H1 (cell line): ENCODE results near the gene IL16.

ENCODE experiments used
- CBX8 ChIP-seq: fragments of 300-800, 300-1000 bp; sonication (generic); IDR thresholded peaks from 2 replicates; pipeline ENCODE4 v1.7.1; 2016; ENCODE audit warnings: low read depth, low read length, borderline replicate concordance
- EP300 ChIP-seq, 2 experiments: IDR thresholded peaks; 1 replicate in 1 of 2; 2 replicates in 1 of 2; pipeline ENCODE4 v1.6.1; 2011 to 2012; ENCODE audit warnings: low read depth in 2 of 2, low read length in 2 of 2, mild to moderate bottlenecking in 2 of 2, borderline replicate concordance in 1 of 2, inconsistent platforms in 1 of 2, moderate library complexity in 1 of 2
- NRF1 ChIP-seq: IDR thresholded peaks from 2 replicates; pipeline ENCODE4 v1.6.1; 2011; ENCODE audit warnings: mild to moderate bottlenecking, low read depth, low read length, improper control_type of control experiment
- POLR2A ChIP-seq, 2 experiments: IDR thresholded peaks; 1 replicate in 1 of 2; 2 replicates in 1 of 2; pipeline ENCODE4 v1.6.1; 2011; ENCODE audit warnings: low read depth in 2 of 2, low read length in 2 of 2, mild to moderate bottlenecking in 2 of 2; ENCODE audit errors: control extremely low read depth in 1 of 2
- POLR2AphosphoS5 ChIP-seq: IDR thresholded peaks from 2 replicates; pipeline ENCODE4 v1.6.1; 2011; ENCODE audit warnings: low read depth, low read length
- RAD21 ChIP-seq, 2 experiments: IDR thresholded peaks in 1 of 2; conservative IDR thresholded peaks in 1 of 2; 2 replicates each; pipeline ENCODE4 v1.6.1; 2011; ENCODE audit warnings: low read depth in 2 of 2, low read length in 2 of 2, improper control_type of control experiment in 1 of 2, inconsistent platforms in 1 of 2, mild to moderate bottlenecking in 1 of 2, moderate library complexity in 1 of 2
- TF ChIP-seq, protein P1 (sequence below), 3 experiments: IDR thresholded peaks; 1 replicate in 2 of 3; 2 replicates in 1 of 3; pipeline versions ENCODE4 v1.5.1 to v1.6.1; 2011; ENCODE audit warnings: low read length in 3 of 3, mild to moderate bottlenecking in 3 of 3, inconsistent platforms in 2 of 3, low read depth in 1 of 3, moderate library complexity in 1 of 3; ENCODE audit not compliant: insufficient read depth in 1 of 3; ENCODE audit errors: control extremely low read depth in 1 of 3

DNA sequence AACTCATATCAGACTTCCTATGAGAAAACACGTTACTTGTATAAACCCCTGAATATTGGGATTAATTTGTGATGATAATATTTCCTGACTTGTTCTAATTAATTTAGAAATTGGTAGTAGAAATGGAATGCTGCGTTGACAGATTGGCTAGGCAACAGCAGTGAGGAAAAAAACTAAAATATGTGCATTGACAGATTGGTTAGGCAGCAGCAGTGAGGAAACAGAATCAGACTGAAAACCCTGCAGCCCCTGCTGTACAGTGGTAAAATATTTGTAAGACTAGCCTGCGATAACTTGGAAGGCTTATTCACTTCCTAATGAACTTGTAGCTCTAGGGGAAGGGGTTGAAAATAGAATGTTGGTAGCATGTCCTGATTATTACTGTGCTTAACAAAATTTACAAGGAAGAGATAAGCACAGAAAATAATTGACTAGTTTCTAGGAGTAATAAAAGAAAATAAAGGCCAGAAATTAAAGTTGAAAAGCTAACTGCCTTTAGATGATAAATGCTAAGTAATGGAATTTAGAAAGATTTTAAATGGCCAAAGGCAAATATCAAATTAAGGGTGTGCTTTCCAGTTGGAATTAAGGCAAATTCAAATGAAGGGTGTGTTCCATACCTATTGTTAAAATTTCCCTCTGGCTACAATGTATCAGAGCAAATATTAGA lies 29.9 kb upstream of the IL16 start:
- TF ChIP-seq EP300 (IDR thresholded peaks at IDR 0.05; ENCODE audit: borderline replicate concordance in 1 of 2, low read depth in 2 of 2, low read length in 2 of 2) (no peak), POLR2AphosphoS5 (no peak), NRF1 (no peak), POLR2A (IDR thresholded peaks at IDR 0.05; ENCODE audit: control extremely low read depth in 1 of 2, low read depth in 2 of 2, low read length in 2 of 2) (no peak), RAD21 (IDR thresholded peaks at IDR 0.05 in 1 of 2, conservative IDR thresholded peaks at IDR 0.05 in 1 of 2; ENCODE audit: low read depth in 2 of 2, low read length in 2 of 2) (no peak), CBX8 (no peak)
- TF ChIP-seq, protein P1, sequence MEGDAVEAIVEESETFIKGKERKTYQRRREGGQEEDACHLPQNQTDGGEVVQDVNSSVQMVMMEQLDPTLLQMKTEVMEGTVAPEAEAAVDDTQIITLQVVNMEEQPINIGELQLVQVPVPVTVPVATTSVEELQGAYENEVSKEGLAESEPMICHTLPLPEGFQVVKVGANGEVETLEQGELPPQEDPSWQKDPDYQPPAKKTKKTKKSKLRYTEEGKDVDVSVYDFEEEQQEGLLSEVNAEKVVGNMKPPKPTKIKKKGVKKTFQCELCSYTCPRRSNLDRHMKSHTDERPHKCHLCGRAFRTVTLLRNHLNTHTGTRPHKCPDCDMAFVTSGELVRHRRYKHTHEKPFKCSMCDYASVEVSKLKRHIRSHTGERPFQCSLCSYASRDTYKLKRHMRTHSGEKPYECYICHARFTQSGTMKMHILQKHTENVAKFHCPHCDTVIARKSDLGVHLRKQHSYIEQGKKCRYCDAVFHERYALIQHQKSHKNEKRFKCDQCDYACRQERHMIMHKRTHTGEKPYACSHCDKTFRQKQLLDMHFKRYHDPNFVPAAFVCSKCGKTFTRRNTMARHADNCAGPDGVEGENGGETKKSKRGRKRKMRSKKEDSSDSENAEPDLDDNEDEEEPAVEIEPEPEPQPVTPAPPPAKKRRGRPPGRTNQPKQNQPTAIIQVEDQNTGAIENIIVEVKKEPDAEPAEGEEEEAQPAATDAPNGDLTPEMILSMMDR (IDR thresholded peaks at IDR 0.05; ENCODE audit: control extremely low read depth in 1 of 3, insufficient read depth in 1 of 3, low read depth in 1 of 3, low read length in 3 of 3): no peak
